ENCODE results near the gene DSCAML1. TPM values are rescaled to one million over a fixed set of nuclear protein-coding genes. Genes with fewer than 3 reads are reported as not detected.

The DSCAML1 gene
- total RNA-seq, 1 experiment from 2014 or later = not detected

DNA sequence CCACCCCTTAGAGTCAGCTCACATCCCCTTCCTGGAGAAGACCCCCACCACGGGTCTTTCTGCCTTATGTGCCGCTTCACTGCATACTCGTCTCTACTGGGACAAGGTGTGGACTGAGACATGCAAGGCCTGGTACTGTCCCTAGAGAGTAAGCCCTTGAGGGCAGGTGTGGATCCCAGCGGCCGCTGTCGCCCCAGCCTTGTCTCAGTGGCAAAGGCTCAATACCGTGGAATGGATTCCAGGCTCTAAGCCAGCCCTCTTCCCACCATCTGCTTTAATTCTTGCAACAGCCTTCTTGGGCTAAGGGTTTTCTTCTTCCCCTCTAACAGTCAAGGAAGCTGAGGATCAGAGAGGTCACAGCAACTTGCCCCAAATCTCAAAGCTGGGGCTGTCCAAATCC is 249.1 kb downstream of the DSCAML1 start:
- POLR2A ChIA-PET = no interaction called here
- DNase-seq (ENCODE audit: low read depth, low spot score) (no peak), ATAC-seq (no peak)
- H3K4me1 ChIP-seq (ENCODE audit: control insufficient read depth in 1 of 2, insufficient read depth in 2 of 2, low read length in 2 of 2) = no peaks in the 10 kb centered on the region
- TF ChIP-seq CBX3 (IDR thresholded peaks at IDR 0.05; ENCODE audit: low read depth) = no peak
- TF ChIP-seq EGR1 (IDR thresholded peaks at IDR 0.05; ENCODE audit: low read depth) = no peak
- no peak for TF ChIP-seq ZNF274 (IDR thresholded peaks at IDR 0.05; ENCODE audit: low read depth, low read length)
- no peak for TF ChIP-seq POLR2A (IDR thresholded peaks at IDR 0.05; ENCODE audit: borderline replicate concordance, extremely low read depth, insufficient read depth, insufficient read length)
- TF ChIP-seq RAD21 (IDR thresholded peaks at IDR 0.05; ENCODE audit: low read depth) = no peak
- no peak for TF ChIP-seq TCF7L2 (IDR thresholded peaks at IDR 0.05; ENCODE audit: borderline replicate concordance, extremely low read depth, insufficient read depth, insufficient read length)
- no peak for TF ChIP-seq ELF1 (IDR thresholded peaks at IDR 0.05; ENCODE audit: borderline replicate concordance, low read depth)
- no peak for TF ChIP-seq YY1 (IDR thresholded peaks at IDR 0.05; ENCODE audit: extremely low read depth, insufficient replicate concordance, low read depth, low read length)
- RAD21 ChIA-PET (ENCODE audit: low non-redundant PET in 1 of 2, low total read pairs in 2 of 2, uncharacterized antibody in 2 of 2, unreplicated experiment in 2 of 2) = no interaction called here
- H3K36me3 ChIP-seq (ENCODE audit: control insufficient read depth in 1 of 2, insufficient read depth in 2 of 2, low read length in 2 of 2) = no peaks in the 10 kb centered on the region
- CTCF ChIA-PET = no interaction called here
- H3K9ac ChIP-seq (ENCODE audit: low read length) = no peak overlapping the region
- no peak overlapping the region for H3K4me2 ChIP-seq (ENCODE audit: low read length)
- intact Hi-C loops (cut with micrococcal nuclease) = no loop called here
- peaks cover 41% of the 10 kb centered on the region for H3K27me3 ChIP-seq (ENCODE audit: insufficient read depth, low read length)
- H3K9me3 ChIP-seq (ENCODE audit: control insufficient read depth in 1 of 2, insufficient read depth in 1 of 2, low read depth in 1 of 2, low read length in 2 of 2) = no peaks in the 10 kb centered on the region
- H3K4me3 ChIP-seq (replicated peaks in 1 of 2; ENCODE audit: low read depth in 1 of 2, low read length in 2 of 2) = no peak overlapping the region
- no peak overlapping the region for H3K27ac ChIP-seq (ENCODE audit: low read depth, low read length)
- H2AFZ ChIP-seq (ENCODE audit: low read depth, low read length, poor library complexity, severe bottlenecking) = no peak overlapping the region
- H3K9me2 ChIP-seq (ENCODE audit: insufficient read depth) = no peaks in the 10 kb centered on the region
- no peaks in the 10 kb centered on the region for H3K79me2 ChIP-seq (ENCODE audit: insufficient read depth, low read length)
- no peaks in the 10 kb centered on the region for H4K20me1 ChIP-seq (ENCODE audit: insufficient read depth)
- BruUV-seq (replicated peaks) = no TSS peak

DNA sequence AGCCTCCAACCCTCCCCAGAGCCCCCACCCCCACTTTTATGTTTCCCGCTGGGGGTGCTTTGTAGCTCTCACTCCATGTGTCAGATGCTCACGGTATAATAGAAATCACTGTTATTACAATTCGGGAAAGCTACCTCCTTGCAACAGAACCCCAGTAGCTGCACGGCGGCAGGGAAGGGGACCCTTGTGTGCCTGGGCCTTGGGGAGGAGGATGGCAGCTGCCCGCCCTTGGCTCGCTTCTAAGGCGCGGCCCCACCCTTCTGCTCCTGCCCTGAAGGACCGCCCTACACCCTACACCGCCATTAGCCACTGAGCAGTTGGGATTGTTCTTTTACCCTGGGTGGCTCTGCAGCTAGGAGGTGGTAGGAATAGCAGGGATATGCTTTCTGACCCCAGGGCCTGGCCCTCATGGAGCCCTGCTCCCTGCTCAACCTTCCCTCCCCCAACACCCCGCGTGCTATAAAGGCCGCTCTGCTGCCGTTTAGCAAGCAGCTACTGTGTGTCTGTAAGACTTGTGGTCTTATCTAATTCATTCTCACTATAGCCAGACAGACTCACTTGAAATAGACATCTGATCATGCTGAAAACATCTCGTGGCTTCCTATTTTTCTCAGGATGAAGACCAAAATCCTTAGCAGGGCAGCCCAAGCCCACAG is 249.7 kb downstream of the DSCAML1 start:
- no peak for ATAC-seq
- RAD21 ChIA-PET (ENCODE audit: low non-redundant PET in 1 of 2, low total read pairs in 2 of 2, uncharacterized antibody in 2 of 2, unreplicated experiment in 2 of 2) = no interaction called here
- H2AFZ ChIP-seq (ENCODE audit: low read depth, low read length, poor library complexity, severe bottlenecking) = no peak overlapping the region
- TF ChIP-seq POLR2AphosphoS5 (IDR thresholded peaks at IDR 0.05; ENCODE audit: low read depth, low read length) (no peak), YY1 (IDR thresholded peaks at IDR 0.05; ENCODE audit: extremely low read depth, insufficient replicate concordance, low read depth, low read length) (no peak), FOSL1 (IDR thresholded peaks at IDR 0.05; ENCODE audit: low read depth) (no peak), CBX3 (IDR thresholded peaks at IDR 0.05; ENCODE audit: low read depth) (no peak), ZFX (IDR thresholded peaks at IDR 0.05) (no peak), EZH2phosphoT487 (IDR thresholded peaks at IDR 0.05; ENCODE audit: borderline replicate concordance) (no peak), EGR1 (IDR thresholded peaks at IDR 0.05; ENCODE audit: low read depth) (no peak), JUND (IDR thresholded peaks at IDR 0.05) (no peak), ELF1 (IDR thresholded peaks at IDR 0.05; ENCODE audit: borderline replicate concordance, low read depth) (no peak), SP1 (IDR thresholded peaks at IDR 0.05; ENCODE audit: low read depth) (no peak), CEBPB (IDR thresholded peaks at IDR 0.05; ENCODE audit: low read depth) (no peak), EZH2 (IDR thresholded peaks at IDR 0.05) (no peak), SRF (IDR thresholded peaks at IDR 0.05; ENCODE audit: low read depth) (no peak)
- TF ChIP-seq, protein P1, sequence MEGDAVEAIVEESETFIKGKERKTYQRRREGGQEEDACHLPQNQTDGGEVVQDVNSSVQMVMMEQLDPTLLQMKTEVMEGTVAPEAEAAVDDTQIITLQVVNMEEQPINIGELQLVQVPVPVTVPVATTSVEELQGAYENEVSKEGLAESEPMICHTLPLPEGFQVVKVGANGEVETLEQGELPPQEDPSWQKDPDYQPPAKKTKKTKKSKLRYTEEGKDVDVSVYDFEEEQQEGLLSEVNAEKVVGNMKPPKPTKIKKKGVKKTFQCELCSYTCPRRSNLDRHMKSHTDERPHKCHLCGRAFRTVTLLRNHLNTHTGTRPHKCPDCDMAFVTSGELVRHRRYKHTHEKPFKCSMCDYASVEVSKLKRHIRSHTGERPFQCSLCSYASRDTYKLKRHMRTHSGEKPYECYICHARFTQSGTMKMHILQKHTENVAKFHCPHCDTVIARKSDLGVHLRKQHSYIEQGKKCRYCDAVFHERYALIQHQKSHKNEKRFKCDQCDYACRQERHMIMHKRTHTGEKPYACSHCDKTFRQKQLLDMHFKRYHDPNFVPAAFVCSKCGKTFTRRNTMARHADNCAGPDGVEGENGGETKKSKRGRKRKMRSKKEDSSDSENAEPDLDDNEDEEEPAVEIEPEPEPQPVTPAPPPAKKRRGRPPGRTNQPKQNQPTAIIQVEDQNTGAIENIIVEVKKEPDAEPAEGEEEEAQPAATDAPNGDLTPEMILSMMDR (IDR thresholded peaks at IDR 0.05 in 2 of 3, conservative IDR thresholded peaks at IDR 0.05 in 1 of 3; ENCODE audit: borderline replicate concordance in 1 of 3, insufficient read depth in 1 of 3, low read depth in 2 of 3, low read length in 2 of 3) = no peak
- TF ChIP-seq, protein P2, sequence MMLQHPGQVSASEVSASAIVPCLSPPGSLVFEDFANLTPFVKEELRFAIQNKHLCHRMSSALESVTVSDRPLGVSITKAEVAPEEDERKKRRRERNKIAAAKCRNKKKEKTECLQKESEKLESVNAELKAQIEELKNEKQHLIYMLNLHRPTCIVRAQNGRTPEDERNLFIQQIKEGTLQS (IDR thresholded peaks at IDR 0.05) = no peak

More for the DNA sequence above, 249.7 kb downstream of the DSCAML1 start:
- no peaks in the 10 kb centered on the region for H3K36me3 ChIP-seq (ENCODE audit: control insufficient read depth in 1 of 2, insufficient read depth in 2 of 2, low read length in 2 of 2)
- intact Hi-C loops (cut with micrococcal nuclease) = no loop called here
- H3K4me1 ChIP-seq (ENCODE audit: control insufficient read depth in 1 of 2, insufficient read depth in 2 of 2, low read length in 2 of 2) = no peaks in the 10 kb centered on the region
- peaks cover 41% of the 10 kb centered on the region for H3K27me3 ChIP-seq (ENCODE audit: insufficient read depth, low read length)
- no peaks in the 10 kb centered on the region for H4K20me1 ChIP-seq (ENCODE audit: insufficient read depth)
- no peak overlapping the region for H3K4me3 ChIP-seq (replicated peaks in 1 of 2; ENCODE audit: low read depth in 1 of 2, low read length in 2 of 2)
- CTCF ChIA-PET = no interaction called here
- BruUV-seq (replicated peaks) = no TSS peak
- no peaks in the 10 kb centered on the region for H3K79me2 ChIP-seq (ENCODE audit: insufficient read depth, low read length)
- H3K9me3 ChIP-seq (ENCODE audit: control insufficient read depth in 1 of 2, insufficient read depth in 1 of 2, low read depth in 1 of 2, low read length in 2 of 2) = no peaks in the 10 kb centered on the region
- H3K9ac ChIP-seq (ENCODE audit: low read length) = no peak overlapping the region
- POLR2A ChIA-PET = no interaction called here
- no peak for DNase-seq (ENCODE audit: low read depth, low spot score)
- H3K9me2 ChIP-seq (ENCODE audit: insufficient read depth) = no peaks in the 10 kb centered on the region
- no peak overlapping the region for H3K4me2 ChIP-seq (ENCODE audit: low read length)
- H3K27ac ChIP-seq (ENCODE audit: low read depth, low read length) = no peak overlapping the region

Measured in HCT116 (cell line).